NCI-H69 (cell line): ENCODE data around the gene ABCD1.
"Not testable (repeated sequence)": the region's sequence is repeated elsewhere in the genome, so short reads cannot be mapped to it uniquely, and the experiment has no call there.

ENCODE experiments used
- DNase-seq: peaks from one replicate; lab custom pipeline; 2025; lab: John Stamatoyannopoulos, UW

The ABCD1 gene

GRCh38 chrX:153734871-153735270 lies 10.2 kb downstream of the ABCD1 start:
- DNase-seq, result no peak

GRCh38 chrX:153735274-153735673 lies 10.6 kb downstream of the ABCD1 start:
- no peak for DNase-seq

- no peak for DNase-seq
Observed at GRCh38 chrX:153736071-153736820, 11.6 kb downstream of the ABCD1 start.

- peak; percentile 21 for DNase-seq
Observed at GRCh38 chrX:153736871-153737441, 12.3 kb downstream of the ABCD1 start.

- no peak for DNase-seq
Observed at GRCh38 chrX:153738056-153738605, 13.5 kb downstream of the ABCD1 start.

GRCh38 chrX:153739754-153740486 lies 15.3 kb downstream of the ABCD1 start:
- no peak for DNase-seq

- DNase-seq, result no peak
Observed at GRCh38 chrX:153740631-153741222, 16.1 kb downstream of the ABCD1 start.

- DNase-seq, result no peak
Observed at GRCh38 chrX:153741446-153741845, 16.8 kb downstream of the ABCD1 start.

- DNase-seq, result not testable (repeated sequence)
Observed at GRCh38 chrX:153742111-153742510, 17.5 kb downstream of the ABCD1 start.

GRCh38 chrX:153742796-153743467 lies 18.3 kb downstream of the ABCD1 start:
- not testable (repeated sequence) for DNase-seq

- DNase-seq, result peak; percentile 81
Observed at GRCh38 chrX:153743468-153744209, 19.0 kb downstream of the ABCD1 start.

GRCh38 chrX:153744210-153745066 lies 19.8 kb downstream of the ABCD1 start:
- peak; percentile 59 for DNase-seq

GRCh38 chrX:153745067-153745433 lies 20.4 kb downstream of the ABCD1 start:
- DNase-seq, result not testable (repeated sequence)

- DNase-seq, result no peak
Observed at GRCh38 chrX:153746359-153746758, 21.7 kb downstream of the ABCD1 start.

GRCh38 chrX:153746991-153747390 lies 22.3 kb downstream of the ABCD1 start:
- DNase-seq, result not testable (repeated sequence)

- DNase-seq, result not testable (repeated sequence)
Observed at GRCh38 chrX:153749017-153749416, 24.4 kb downstream of the ABCD1 start.

GRCh38 chrX:153750127-153750774 lies 25.6 kb downstream of the ABCD1 start:
- no peak for DNase-seq

GRCh38 chrX:153755136-153755535 lies 30.5 kb downstream of the ABCD1 start:
- DNase-seq, result no peak

GRCh38 chrX:153761863-153762262 lies 37.2 kb downstream of the ABCD1 start:
- no peak for DNase-seq
